Measurements from ENCODE around the gene SDK1. TPM values are rescaled to one million over a fixed set of nuclear protein-coding genes. Genes with fewer than 3 reads are reported as not detected.

SDK1 gene
- total and polyA plus RNA-seq, 2 of the 8 experiments (the other 6 are each of a cell fraction or from before 2014, with no cell fraction given), result 3.3 to 7.2 TPM

DNA sequence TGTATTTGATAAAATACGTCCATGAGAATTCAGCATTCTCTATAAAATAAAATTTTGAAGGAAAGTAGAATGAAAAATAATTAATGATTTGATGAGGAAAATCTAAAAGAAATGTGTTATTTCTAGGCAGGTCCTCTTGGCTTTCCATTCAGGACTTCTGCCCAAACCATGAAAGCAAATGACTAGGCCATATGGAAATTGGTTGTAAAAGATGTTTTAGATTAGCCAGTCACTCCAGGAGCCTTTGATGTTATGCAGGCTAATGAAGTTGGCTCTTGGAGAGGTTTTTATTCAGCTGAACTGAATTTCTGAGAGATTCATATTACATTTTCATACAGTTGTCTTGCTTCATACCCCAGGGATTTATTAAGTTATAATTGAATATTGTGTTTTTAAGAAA lies 452.8 kb downstream of the SDK1 start (continued):
- TF ChIP-seq, protein P1, sequence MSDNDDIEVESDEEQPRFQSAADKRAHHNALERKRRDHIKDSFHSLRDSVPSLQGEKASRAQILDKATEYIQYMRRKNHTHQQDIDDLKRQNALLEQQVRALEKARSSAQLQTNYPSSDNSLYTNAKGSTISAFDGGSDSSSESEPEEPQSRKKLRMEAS (IDR thresholded peaks at IDR 0.05), result no peak
- TF ChIP-seq TAF7 (optimal IDR thresholded peaks at IDR 0.05; ENCODE audit: borderline replicate concordance, low read depth, low read length) (no peak), POU5F1 (IDR thresholded peaks at IDR 0.05; ENCODE audit: low read depth, low read length) (no peak), GTF2F1 (IDR thresholded peaks at IDR 0.05; ENCODE audit: borderline replicate concordance, low read depth, low read length) (no peak), NANOG (IDR thresholded peaks at IDR 0.05; ENCODE audit: insufficient read depth, low read depth, low read length, poor library complexity, severe bottlenecking) (no peak)
